Trophoblast cell (in vitro differentiated cells and primary cell): ENCODE results near the gene SLC51B.

ENCODE experiments used
- DNase-seq, 2 donors: peaks; one replicate each; pipeline ENCODE4 v3.0.0-alpha.2; 2016
- H2AFZ ChIP-seq: 2 replicates; pipeline ENCODE4 v1.6.1; 2013; ENCODE audit warnings: low read length, moderate library complexity, mild to moderate bottlenecking; ENCODE audit not compliant: insufficient read depth, poor library complexity
- H2AK5ac ChIP-seq: 2 replicates; pipeline ENCODE4 v1.6.1; 2013; ENCODE audit warnings: mild to moderate bottlenecking, low read length
- H2BK120ac ChIP-seq: 2 replicates; pipeline ENCODE4 v1.6.1; 2013; ENCODE audit warnings: low read length, mild to moderate bottlenecking, moderate library complexity; ENCODE audit not compliant: insufficient read depth, poor library complexity
- H2BK12ac ChIP-seq: 2 replicates; pipeline ENCODE4 v1.6.1; 2013; ENCODE audit warnings: mild to moderate bottlenecking, low read length, moderate library complexity
- H2BK5ac ChIP-seq: 2 replicates; pipeline ENCODE4 v1.6.1; 2013; ENCODE audit warnings: low read length, low read depth, moderate library complexity, mild to moderate bottlenecking; ENCODE audit not compliant: poor library complexity
- H3K14ac ChIP-seq: 2 replicates; pipeline ENCODE4 v1.6.1; 2013; ENCODE audit warnings: mild to moderate bottlenecking, low read length
- H3K18ac ChIP-seq: 2 replicates; pipeline ENCODE4 v1.6.1; 2013; ENCODE audit warnings: mild to moderate bottlenecking, low read length
- H3K23ac ChIP-seq: 2 replicates; pipeline ENCODE4 v1.6.1; 2013; ENCODE audit warnings: low read length
- H3K27ac ChIP-seq: 2 replicates; pipeline ENCODE4 v1.5.1; 2013; ENCODE audit warnings: low read depth, mild to moderate bottlenecking, inconsistent platforms, low read length, moderate library complexity
- H3K27me3 ChIP-seq: 2 replicates; pipeline ENCODE4 v1.6.1; 2013; ENCODE audit warnings: inconsistent platforms, mild to moderate bottlenecking, low read length, moderate library complexity; ENCODE audit not compliant: insufficient read depth
- H3K36me3 ChIP-seq, 2 experiments: 1 replicate in 1 of 2; 2 replicates in 1 of 2; pipeline ENCODE4 v1.6.1; 2013; ENCODE audit warnings: low read length in 2 of 2, mild to moderate bottlenecking in 2 of 2, moderate library complexity in 1 of 2; ENCODE audit not compliant: insufficient read depth in 2 of 2, control insufficient read depth in 1 of 2
- H3K4ac ChIP-seq: 2 replicates; pipeline ENCODE4 v1.6.1; 2013; ENCODE audit warnings: low read depth, mild to moderate bottlenecking, low read length, moderate library complexity
- H3K4me1 ChIP-seq, 2 experiments: 1 replicate in 1 of 2; 2 replicates in 1 of 2; pipeline ENCODE4 v1.6.1; 2013; ENCODE audit warnings: low read length in 2 of 2, mild to moderate bottlenecking in 2 of 2, moderate library complexity in 1 of 2; ENCODE audit not compliant: insufficient read depth in 2 of 2, control insufficient read depth in 1 of 2
- H3K4me2 ChIP-seq: 2 replicates; pipeline ENCODE4 v1.6.1; 2013; ENCODE audit warnings: inconsistent platforms, mild to moderate bottlenecking, low read length, moderate library complexity
- H3K4me3 ChIP-seq: 2 replicates; pipeline ENCODE4 v1.5.1; 2013; ENCODE audit warnings: mild to moderate bottlenecking, low read depth, low read length, inconsistent platforms
- H3K79me1 ChIP-seq: one replicate; pipeline ENCODE4 v1.6.1; 2013; ENCODE audit warnings: low read length
- H3K79me2 ChIP-seq: 2 replicates; pipeline ENCODE4 v1.6.1; 2013; ENCODE audit warnings: low read length, mild to moderate bottlenecking; ENCODE audit not compliant: control insufficient read depth, insufficient read depth, poor library complexity
- H3K9ac ChIP-seq: 2 replicates; pipeline ENCODE4 v1.6.1; 2013; ENCODE audit warnings: mild to moderate bottlenecking, low read length
- H3K9me3 ChIP-seq: 2 replicates; pipeline ENCODE4 v1.6.1; 2013; ENCODE audit warnings: low read depth, mild to moderate bottlenecking, control low read depth, inconsistent platforms, low read length; ENCODE audit not compliant: insufficient read depth
- H4K12ac ChIP-seq: 2 replicates; pipeline ENCODE4 v1.6.1; 2013; ENCODE audit warnings: low read depth, mild to moderate bottlenecking, low read length, moderate library complexity
- H4K8ac ChIP-seq: 2 replicates; pipeline ENCODE4 v1.6.1; 2013; ENCODE audit warnings: low read depth, mild to moderate bottlenecking, low read length, moderate library complexity
- H4K91ac ChIP-seq: one replicate; pipeline ENCODE4 v1.6.1; 2013; ENCODE audit warnings: low read depth, mild to moderate bottlenecking, low read length, moderate library complexity
- WGBS: extraction: QIAGEN DNeasy Blood & Tissue Kit; methylation state at CpG from one replicate; pipeline ENCODE4 v1.1.7; 2013; ENCODE audit warnings: missing lambda C conversion rate; ENCODE audit not compliant: insufficient read length, insufficient coverage; ENCODE audit errors: extremely low coverage; 5-methylcytosine and 5-hydroxymethylcytosine counted together

Gene SLC51B

GRCh38 chr15:65056868-65057548 lies 11.8 kb downstream of the SLC51B start:
- Histone ChIP-seq H3K79me2 (no peaks in the 10 kb centered on the region), H2AK5ac (no peak overlapping the region), H3K79me1 (peaks cover 3% of the 10 kb centered on the region), H3K18ac (no peak overlapping the region), H3K9ac (no peak overlapping the region), H3K27me3 (no peaks in the 10 kb centered on the region), H3K4me2 (peak overlapping the region; percentile 32), H2BK120ac (no peak overlapping the region), H3K14ac (no peak overlapping the region), H3K36me3 (peaks cover 0 to 2% of the 10 kb centered on the region in 2 experiments), H3K9me3 (peaks cover 2% of the 10 kb centered on the region), H3K4me3 (no peak overlapping the region), H2BK5ac (no peak overlapping the region), H3K23ac (no peak overlapping the region), H4K12ac (no peak overlapping the region), H2AFZ (no peak overlapping the region), H2BK12ac (no peak overlapping the region), H4K8ac (no peak overlapping the region), H3K27ac (peak overlapping the region; percentile 51), H4K91ac (no peak overlapping the region), H3K4me1 (peaks cover 13 to 23% of the 10 kb centered on the region in 2 experiments), H3K4ac (no peak overlapping the region)
- no CpG with 5 or more reads among the region's 8 CpGs for WGBS
- peak; percentile 66 to 82 for DNase-seq

GRCh38 chr15:65057549-65057940 lies 12.4 kb downstream of the SLC51B start:
- peak overlapping the region; percentile 11 for H4K91ac ChIP-seq
- no CpG with 5 or more reads among the region's 8 CpGs for WGBS

GRCh38 chr15:65058394-65059368 lies 13.5 kb downstream of the SLC51B start:
- no peak overlapping the region for H2BK5ac ChIP-seq
- peak overlapping the region; percentile 1 for H2BK12ac ChIP-seq
- no peak overlapping the region for H4K12ac ChIP-seq
- H4K91ac ChIP-seq: no peak overlapping the region
- peaks cover 2% of the 10 kb centered on the region for H3K9me3 ChIP-seq
- H3K36me3 ChIP-seq: no peaks in the 10 kb centered on the region
- peaks cover 3% of the 10 kb centered on the region for H3K79me1 ChIP-seq
- H3K4me1 ChIP-seq: peaks cover 21 to 36% of the 10 kb centered on the region in 2 experiments
- no peak overlapping the region for H3K14ac ChIP-seq
- no peak overlapping the region for H3K4me3 ChIP-seq
- H2AFZ ChIP-seq: no peak overlapping the region
- H3K27ac ChIP-seq: no peak overlapping the region
- no peak overlapping the region for H4K8ac ChIP-seq
- no peak overlapping the region for H3K4me2 ChIP-seq
- H3K27me3 ChIP-seq: no peaks in the 10 kb centered on the region
- no peak overlapping the region for H3K23ac ChIP-seq
- H3K79me2 ChIP-seq: no peaks in the 10 kb centered on the region
- no peak overlapping the region for H2AK5ac ChIP-seq
- H3K9ac ChIP-seq: no peak overlapping the region
- H3K18ac ChIP-seq: no peak overlapping the region
- no peak for DNase-seq
- no peak overlapping the region for H3K4ac ChIP-seq
- WGBS: no CpG with 5 or more reads among the region's 16 CpGs
- no peak overlapping the region for H2BK120ac ChIP-seq

More at GRCh38 chr15:65057549-65057940, 12.4 kb downstream of the SLC51B start:
- H3K23ac ChIP-seq: no peak overlapping the region
- H2BK5ac ChIP-seq: no peak overlapping the region
- H3K14ac ChIP-seq: no peak overlapping the region
- H3K18ac ChIP-seq: no peak overlapping the region
- H3K4me1 ChIP-seq: peaks cover 16 to 29% of the 10 kb centered on the region in 2 experiments
- no peak overlapping the region for H4K12ac ChIP-seq
- peak overlapping the region; percentile 32 for H3K4me2 ChIP-seq
- no peak overlapping the region for H2BK12ac ChIP-seq
- DNase-seq: no peak
- H3K27ac ChIP-seq: peak overlapping the region; percentile 51
- H3K4me3 ChIP-seq: no peak overlapping the region
- H3K79me2 ChIP-seq: no peaks in the 10 kb centered on the region
- H3K79me1 ChIP-seq: peaks cover 3% of the 10 kb centered on the region
- H4K8ac ChIP-seq: no peak overlapping the region
- no peak overlapping the region for H2AK5ac ChIP-seq
- H2AFZ ChIP-seq: no peak overlapping the region
- no peaks in the 10 kb centered on the region for H3K27me3 ChIP-seq
- H2BK120ac ChIP-seq: no peak overlapping the region
- peaks cover 0 to 2% of the 10 kb centered on the region in 2 experiments for H3K36me3 ChIP-seq
- no peak overlapping the region for H3K4ac ChIP-seq
- H3K9me3 ChIP-seq: peaks cover 2% of the 10 kb centered on the region
- no peak overlapping the region for H3K9ac ChIP-seq

DNA sequence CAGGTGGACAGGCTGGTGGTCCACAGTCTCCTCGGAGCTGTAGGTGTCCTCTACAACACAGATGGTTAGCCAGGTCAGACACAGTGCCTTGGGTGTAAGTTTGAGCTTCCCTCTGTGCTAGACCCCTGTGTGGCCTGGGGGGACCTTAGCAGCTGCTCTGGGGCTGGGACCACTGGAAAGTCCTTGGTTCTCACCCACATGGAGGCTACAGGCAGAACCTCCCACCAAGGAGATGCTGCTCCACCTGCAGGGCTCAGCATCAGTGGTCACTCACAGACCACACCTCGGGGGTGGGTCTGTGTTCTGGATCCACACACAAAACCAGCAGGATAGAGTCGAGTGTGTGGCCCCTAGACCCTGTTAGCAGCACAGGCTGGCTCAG lies 14.2 kb downstream of the SLC51B start:
- Histone ChIP-seq H2BK12ac (no peak overlapping the region), H3K79me1 (peaks cover 3% of the 10 kb centered on the region), H3K27me3 (no peaks in the 10 kb centered on the region), H3K4me3 (no peak overlapping the region), H2BK5ac (no peak overlapping the region), H3K4me1 (peaks cover 21 to 36% of the 10 kb centered on the region in 2 experiments), H3K9me3 (peaks cover 2% of the 10 kb centered on the region), H3K27ac (no peak overlapping the region), H3K4me2 (no peak overlapping the region), H4K8ac (no peak overlapping the region), H4K91ac (no peak overlapping the region), H2AK5ac (no peak overlapping the region), H3K23ac (no peak overlapping the region), H3K9ac (no peak overlapping the region), H3K36me3 (no peaks in the 10 kb centered on the region), H3K14ac (no peak overlapping the region), H4K12ac (no peak overlapping the region), H3K79me2 (no peaks in the 10 kb centered on the region), H3K4ac (no peak overlapping the region), H3K18ac (no peak overlapping the region), H2BK120ac (no peak overlapping the region), H2AFZ (no peak overlapping the region)
- no peak for DNase-seq
- no CpG with 5 or more reads among the region's 3 CpGs for WGBS
